NCI-H82 treated with DMSO at 0.1 percent for 48 hours (cell line): Measurements from ENCODE around the gene PHF11.
A peak's percentile ranks its signal among the peaks of the same experiment; 100 is the strongest.

Experiments used
- DNase-seq: peaks from one replicate; lab custom pipeline; 2025; ENCODE audit not compliant: unreplicated experiment; lab: John Stamatoyannopoulos, UW

Gene PHF11

DNA sequence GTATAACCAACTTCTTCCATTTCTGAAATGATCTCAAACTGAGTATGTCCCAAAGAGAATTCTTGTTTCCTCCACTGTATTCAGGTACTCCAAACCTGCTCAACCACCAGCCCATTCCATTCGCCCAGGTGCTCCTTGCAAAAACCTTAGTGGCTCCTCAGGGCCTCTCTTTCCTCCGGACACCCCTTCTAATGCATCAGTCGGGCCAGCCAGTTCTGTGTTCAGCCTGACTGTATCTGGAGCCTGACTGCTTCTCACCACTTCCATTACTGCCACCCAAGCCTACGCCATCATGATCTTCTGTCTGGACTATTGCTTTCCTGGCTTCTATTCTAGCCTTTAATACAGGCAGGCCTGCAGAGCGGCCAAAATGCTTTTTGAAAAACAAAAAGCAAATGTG, 1.5 kb downstream of the PHF11 start:
- DNase-seq: no peak

DNA sequence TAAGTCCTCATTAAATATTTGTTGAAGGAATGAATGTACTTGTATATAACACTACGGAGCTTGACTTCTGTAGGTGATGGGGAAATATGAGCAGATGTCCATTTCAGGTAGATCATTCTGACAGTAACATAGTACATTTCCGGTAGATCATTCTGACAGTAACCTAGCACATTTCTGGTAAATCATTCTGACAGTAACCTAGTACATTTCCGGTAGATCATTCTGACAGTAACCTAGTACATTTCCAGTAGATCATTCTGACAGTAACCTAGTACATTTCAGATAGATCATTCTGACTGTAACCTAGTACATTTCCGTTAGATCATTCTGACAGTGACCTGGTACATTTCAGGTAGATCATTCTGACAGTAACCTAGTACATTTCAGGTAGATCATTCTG, 2.5 kb downstream of the PHF11 start:
- no peak for DNase-seq

DNA sequence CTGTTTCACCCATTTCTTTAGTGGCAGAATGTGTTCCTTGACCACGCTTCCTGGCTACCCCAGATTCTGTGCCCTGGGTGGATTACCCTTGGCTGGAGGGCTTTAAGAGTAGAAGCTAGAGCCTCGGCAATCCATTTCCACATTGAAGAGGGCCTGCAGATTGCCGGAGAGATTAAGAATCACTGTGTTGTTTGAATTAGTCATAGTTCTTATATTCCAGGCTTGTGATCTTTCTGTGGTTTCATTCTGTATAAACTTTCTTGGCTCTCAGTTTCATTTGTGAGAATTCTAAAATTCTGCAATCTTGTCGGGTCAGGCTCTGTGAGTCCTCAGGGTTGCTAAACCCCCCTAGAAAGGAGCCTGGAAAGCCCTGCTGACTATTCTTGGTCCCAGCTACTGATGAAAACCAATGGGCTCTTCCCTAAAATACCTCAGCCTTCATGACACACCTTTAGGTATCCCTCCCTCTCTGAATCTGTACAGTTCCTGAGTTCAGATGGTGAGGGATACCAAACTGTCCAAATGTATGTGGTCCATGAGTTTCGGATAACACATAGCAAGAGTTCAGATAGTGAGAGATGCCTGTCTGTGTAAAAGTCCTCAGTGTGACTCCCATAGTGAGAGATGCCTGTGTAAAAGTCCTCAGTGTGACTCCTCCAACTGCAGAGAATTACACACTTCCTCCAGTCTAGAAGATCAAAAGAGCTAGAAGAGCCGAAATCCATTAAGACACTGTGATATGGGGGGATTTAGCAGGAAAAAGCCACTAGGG, 4.3 kb downstream of the PHF11 start:
- DNase-seq: no peak

DNA sequence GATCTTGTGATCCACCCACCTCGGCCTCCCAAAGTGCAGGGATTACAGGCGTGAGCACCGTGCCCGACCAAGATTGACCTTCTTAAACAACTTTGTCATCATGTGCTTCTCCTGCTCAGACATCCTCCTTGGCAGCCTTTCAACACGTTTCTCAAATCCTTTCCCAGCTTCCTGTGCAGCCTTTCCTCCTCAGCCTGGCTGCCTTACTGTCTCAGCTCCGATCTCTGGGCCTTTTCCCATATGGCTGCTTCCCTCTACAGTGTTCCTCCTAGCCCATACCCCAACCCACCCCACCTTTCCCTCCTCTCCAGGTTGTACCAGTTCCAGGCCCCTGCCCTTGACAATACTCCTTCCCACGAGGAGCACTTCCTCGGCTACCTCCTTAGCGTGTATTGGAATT, 7.2 kb downstream of the PHF11 start:
- DNase-seq: no peak

- DNase-seq: no peak
Measured at GRCh38 chr13:49503951-49504350, 8.2 kb downstream of the PHF11 start.

DNA sequence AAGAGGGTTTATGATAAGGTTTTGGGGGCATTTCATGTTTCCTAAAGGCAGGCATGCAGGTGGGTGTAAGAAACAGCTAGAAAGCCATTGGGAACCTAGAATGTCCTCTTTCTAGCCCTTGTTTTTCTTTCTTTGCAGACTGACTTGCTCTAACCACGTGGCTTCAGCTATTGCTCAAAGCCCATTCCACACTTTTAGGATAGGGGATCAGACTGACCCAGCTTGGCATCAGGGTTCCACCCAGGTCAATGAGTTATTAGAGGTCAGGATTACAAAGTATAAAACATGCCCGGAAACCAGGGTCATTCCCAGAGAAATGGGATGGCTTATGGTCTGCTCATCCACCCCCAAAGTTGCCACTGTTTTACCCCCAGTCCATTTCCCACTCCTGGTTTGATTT, 16.8 kb downstream of the PHF11 start:
- no peak for DNase-seq

DNA sequence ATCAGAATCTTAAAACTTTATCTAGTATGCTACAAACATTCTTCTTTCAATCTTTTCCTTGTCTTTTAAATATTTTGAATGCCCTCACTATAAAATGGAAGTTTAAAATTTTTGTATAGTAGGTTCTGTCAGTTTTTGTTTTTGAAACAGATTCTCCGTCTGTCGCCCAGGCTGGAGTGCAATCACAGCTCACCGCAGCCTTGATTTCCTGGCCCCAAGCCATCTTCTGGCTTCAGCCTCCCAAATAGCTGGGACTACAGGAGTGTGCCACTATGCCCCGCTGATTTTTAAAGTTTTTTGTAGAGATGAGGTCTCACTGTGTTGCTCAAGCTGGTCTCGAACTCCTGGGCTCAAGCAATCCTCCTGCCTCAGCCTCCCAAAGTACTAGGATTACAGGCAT, 20.7 kb downstream of the PHF11 start:
- DNase-seq: no peak

DNA sequence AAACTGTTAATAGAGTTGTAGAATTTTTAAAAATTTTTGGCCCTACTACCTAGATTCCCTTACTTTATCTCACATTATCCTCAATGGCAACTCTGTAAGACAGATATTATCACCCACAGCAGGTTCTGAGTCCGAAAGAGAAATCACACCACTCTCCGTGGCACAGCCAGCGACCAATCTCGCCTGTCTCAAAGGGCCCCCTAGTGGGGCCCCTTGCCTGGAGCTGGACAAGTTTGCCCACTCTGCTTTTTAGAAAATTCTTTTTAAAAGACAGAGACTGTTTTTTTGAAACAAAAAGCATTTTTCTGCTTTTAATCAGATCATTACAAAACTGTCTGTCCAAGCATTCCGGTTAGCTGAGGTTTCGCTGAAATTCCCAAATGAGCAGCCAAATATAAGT, 21.7 kb downstream of the PHF11 start:
- DNase-seq: no peak

- no peak for DNase-seq
Measured at GRCh38 chr13:49521224-49521623, 25.5 kb downstream of the PHF11 start.

DNA sequence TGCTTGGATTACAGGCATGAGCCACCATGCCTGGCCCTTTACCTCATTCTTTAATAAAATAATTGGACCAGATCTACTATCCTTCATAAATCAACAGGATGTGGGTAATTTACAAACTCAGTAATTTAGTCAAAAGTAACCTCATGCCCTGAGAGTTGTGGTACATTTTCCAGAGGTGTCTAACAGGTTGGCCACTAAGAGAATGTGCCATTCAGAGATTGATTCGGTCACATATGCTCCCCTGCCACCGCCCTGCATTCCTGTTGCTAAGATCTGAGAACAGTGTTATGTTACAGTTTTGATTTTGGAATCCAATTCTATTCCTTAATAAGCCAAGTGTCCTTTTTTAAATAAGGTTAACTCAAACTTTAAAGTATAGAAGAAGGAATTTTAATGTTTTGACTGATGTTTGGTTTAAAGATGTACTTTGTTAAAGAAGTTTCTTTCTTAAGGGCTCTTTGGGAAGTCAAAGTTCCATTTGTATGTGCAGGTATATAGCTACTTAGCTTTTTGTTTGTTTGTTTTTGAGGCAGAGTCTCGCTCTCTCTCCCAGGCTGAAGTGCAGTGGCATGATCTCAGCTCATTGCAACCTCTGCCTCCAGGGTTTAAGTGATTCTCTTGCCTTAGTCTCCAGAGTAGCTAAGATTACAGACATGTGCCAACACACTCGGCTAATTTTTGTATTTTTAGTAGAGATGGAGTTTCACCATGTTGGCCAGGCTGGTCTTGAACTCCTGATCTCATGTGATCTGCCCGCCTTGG, 29.2 kb downstream of the PHF11 start:
- no peak for DNase-seq

DNA sequence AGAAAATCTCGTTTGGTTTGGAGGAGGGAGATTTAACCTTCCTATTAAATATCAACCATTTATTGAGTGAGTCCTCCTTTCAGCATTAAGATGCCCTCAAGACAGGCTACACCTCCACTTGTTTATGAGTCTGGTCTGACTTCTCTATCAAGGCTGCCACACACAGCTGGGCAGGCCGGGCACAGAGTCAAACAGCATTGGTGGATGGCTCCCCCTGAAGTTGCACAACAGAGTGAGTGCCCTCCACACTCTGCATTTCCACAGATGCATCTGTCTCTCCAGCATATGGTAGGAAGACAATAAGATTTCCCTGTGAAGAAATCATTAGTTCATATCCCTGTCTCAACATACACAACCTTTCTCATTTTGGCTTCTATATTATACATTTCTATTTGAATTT, 31.4 kb downstream of the PHF11 start:
- DNase-seq: no peak

DNA sequence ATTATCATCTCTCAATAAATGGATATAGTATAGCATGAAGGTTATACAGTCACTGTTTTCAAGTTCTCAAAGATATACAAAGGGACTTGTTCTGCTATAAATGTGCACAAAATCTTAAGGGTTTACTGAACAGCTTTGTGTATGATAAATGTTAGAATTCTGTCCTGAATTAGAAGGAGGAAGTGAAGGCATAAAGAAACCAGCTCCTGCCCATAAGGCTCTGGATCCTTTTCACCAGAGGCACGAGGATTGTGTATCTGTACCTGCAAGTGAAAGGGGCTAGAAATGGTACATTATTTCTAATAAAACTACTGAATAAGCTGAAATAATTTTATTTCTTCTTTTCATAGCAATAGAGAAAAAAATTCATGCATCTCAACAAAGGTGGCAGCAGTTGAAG, 32.4 kb downstream of the PHF11 start:
- no peak for DNase-seq

DNA sequence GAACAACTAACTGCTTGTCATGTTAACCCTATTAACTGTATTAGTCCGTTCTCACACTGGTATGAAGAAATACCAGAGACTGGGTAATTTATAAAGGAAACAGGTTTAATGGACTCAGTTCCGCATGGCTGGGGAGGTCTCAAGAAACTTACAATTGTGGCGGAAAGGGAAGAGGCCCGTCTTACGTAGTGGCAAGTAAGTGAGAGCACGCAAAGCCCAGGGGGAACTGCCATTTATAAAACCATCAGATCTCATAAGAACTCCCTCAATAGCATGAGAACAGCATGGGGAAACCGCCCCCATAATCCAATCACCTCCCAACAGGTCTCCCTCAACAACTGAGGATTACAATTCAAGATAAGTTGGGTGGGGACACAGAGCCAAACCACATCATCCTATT, 34.7 kb downstream of the PHF11 start:
- DNase-seq: peak; percentile 93

- no peak for DNase-seq
Measured at GRCh38 chr13:49532593-49532992, 36.8 kb downstream of the PHF11 start.

DNA sequence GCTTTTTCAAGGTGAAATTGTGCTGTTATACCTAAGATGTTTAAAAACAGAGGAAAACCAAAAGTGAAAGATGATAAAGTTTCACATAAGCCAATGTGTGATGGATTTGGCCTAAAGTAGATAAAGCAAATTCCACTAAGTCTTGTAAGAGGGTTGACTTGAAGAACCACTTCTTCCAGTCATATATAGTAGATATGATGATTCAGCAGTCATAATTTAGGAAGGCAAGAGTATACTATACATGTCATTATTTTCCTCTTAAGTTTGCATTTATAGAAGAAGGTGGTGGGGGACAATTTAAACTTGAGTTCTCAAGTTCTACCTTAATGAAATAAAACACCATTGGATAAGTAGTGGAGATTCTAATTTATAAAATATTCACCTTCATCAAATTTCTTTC, 37.3 kb downstream of the PHF11 start:
- no peak for DNase-seq

DNA sequence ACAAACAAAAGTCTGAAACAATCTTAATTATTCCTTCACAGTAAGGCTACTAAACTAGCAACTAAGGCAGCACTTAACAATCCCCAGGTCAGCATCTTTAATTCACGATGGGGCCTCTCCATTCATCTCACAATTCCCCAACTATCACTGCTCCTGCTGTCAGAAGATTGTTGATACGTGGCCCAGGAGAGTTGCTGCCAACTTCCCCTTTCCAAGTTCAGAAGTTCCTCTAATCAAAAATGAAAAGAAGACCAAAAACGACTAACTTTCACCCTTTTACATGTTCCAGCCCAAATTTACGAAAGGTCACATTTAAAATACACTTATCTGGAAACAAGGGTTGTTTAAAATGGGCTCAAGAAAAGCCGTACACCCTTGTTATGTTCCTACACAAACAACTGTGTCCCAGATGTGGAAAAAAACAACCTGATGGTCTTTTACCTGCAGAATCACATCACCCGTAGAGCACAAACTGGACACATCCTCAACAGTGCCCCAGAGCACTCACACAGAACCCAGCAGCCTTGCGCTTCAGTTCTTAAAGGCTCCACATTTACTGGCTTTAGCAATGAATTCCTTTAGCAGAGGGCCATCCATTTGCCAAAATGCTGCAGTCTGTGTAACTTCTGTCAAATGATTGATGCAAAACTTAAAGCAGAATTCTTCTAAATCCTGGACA, 38.0 kb downstream of the PHF11 start:
- DNase-seq: no peak

GRCh38 chr13:49536144-49536873, 40.6 kb downstream of the PHF11 start:
- no peak for DNase-seq

DNA sequence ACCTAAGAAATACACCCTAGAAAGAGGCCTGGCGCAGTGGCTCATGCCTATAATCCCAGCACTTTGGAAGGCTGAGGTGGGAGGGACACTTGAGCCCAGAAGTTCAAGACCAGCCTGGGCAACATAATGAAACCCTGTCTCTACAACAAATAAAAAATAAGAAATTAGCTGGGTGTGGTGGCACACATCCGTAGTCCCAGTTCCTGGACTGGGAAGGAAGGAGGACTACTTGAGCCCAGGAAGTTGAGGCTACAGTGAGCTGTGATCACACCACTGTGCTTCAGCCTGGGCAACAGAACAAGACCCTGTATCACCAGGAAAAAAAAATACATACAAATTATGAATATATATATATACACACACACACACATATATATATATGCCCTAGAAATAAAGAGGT, 42.7 kb downstream of the PHF11 start:
- no peak for DNase-seq

DNA sequence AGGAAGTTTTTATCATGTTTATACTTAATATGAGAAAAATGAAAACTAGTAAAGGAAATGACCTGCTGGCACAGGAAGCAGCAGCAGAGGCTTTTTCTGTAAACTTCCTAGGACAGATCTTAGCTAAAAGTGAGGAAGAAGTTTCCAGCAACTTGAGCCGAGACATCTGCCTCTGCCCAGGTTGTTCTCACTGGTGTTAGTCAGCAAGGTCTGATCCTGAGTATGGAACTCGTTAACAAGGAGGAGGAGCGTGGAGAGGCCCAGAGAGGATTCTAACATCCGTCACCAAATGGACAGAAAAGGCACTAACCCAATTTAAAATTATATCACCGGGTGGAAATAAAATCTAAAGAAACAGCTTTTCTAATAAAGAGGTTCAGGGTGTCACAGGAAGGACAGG, 43.6 kb downstream of the PHF11 start:
- DNase-seq: no peak

DNA sequence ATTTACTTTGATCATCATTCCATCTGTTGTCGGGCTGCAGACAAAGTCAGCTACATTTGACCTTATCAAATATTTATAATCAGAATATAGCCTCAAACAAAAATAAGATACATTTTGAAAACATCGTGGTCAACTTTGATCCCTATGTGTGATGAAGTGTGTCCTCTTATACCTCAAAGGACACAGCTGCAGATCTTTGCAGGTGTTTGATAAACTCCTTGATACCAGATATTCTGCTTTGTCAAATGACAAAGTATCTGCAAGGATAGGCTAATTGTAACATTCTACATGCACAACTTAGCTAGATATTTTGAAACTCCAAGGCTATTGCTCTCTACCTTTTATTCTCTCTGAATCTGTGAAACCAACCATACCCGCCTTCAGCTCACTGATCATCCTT, 44.0 kb downstream of the PHF11 start:
- no peak for DNase-seq

- DNase-seq: no peak
Measured at GRCh38 chr13:49540552-49540951, 44.8 kb downstream of the PHF11 start.
